Measurements from ENCODE around the gene PLD1. TPM values are rescaled to one million over a fixed set of nuclear protein-coding genes. Genes with fewer than 3 reads are reported as not detected.

Gene PLD1
- total and polyA plus RNA-seq, 4 donors = 4.9 to 31.5 (median 18.6) TPM

DNA sequence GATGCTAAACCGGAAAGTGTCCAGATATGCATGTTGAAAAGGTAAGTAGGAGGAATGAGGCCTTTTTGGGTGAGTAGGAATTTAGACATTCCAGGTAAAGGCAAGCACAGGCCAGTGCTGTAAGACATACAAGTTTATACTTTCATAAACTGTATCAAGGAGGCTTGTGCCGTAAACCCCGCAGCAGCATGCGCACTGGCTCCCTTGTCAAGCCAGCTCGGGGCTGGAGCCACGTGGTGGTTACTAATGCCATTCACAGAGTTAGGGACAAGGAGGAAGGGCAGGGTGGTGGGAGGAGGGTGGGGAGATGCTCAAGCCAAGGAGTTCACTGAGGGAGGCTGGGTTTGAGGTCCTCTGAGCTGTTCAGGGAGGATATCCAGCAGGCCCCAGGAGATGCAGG is 35.8 kb downstream of the PLD1 start:
- Histone ChIP-seq H3K36me3 (ENCODE audit: control insufficient read depth in 4 of 4, insufficient read depth in 3 of 4, low read depth in 1 of 4, low read length in 3 of 4) (no peaks in the 10 kb centered on the region), H3K4me1 (ENCODE audit: control insufficient read depth in 4 of 4, insufficient read depth in 4 of 4, low read length in 3 of 4) (peaks cover 4 to 30% (median 13%) of the 10 kb centered on the region in 4 donors), H3K9me3 (ENCODE audit: control insufficient read depth in 4 of 4, low read length in 3 of 4) (no peaks in the 10 kb centered on the region), H3K9ac (ENCODE audit: low read depth in 1 of 2, low read length in 2 of 2) (no peak overlapping the region), H3K27me3 (ENCODE audit: control insufficient read depth in 4 of 4, insufficient read depth in 4 of 4, low read length in 3 of 4) (no peaks in the 10 kb centered on the region), H3K27ac (ENCODE audit: low read depth in 1 of 2, low read length in 2 of 2) (no peak overlapping the region), H3K4me3 (ENCODE audit: low read depth in 1 of 3, low read length in 3 of 3) (no peak overlapping the region)
- no peak for TF ChIP-seq TAF1 (conservative IDR thresholded peaks at IDR 0.05)
- TF ChIP-seq, protein P1, sequence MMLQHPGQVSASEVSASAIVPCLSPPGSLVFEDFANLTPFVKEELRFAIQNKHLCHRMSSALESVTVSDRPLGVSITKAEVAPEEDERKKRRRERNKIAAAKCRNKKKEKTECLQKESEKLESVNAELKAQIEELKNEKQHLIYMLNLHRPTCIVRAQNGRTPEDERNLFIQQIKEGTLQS (IDR thresholded peaks at IDR 0.05) = no peak
- TF ChIP-seq NR2F2 (IDR thresholded peaks at IDR 0.05) = no peak
- no peak for TF ChIP-seq JUND (IDR thresholded peaks at IDR 0.05)
- no peak for TF ChIP-seq HNF4G (IDR thresholded peaks at IDR 0.05)
- TF ChIP-seq RXRA (IDR thresholded peaks at IDR 0.05) = no peak
- no peak for TF ChIP-seq HNF4A (conservative IDR thresholded peaks at IDR 0.05)
- TF ChIP-seq YY1 (IDR thresholded peaks at IDR 0.05) = no peak
- TF ChIP-seq FOXA2 (IDR thresholded peaks at IDR 0.05) = no peak
- no peak for TF ChIP-seq GABPA (IDR thresholded peaks at IDR 0.05 in 1 of 2, conservative IDR thresholded peaks at IDR 0.05 in 1 of 2)
- no peak for TF ChIP-seq SP1 (IDR thresholded peaks at IDR 0.05)
- no peak for TF ChIP-seq MAX (IDR thresholded peaks at IDR 0.05)
- TF ChIP-seq RAD21 (IDR thresholded peaks at IDR 0.05) = no peak
- no peak for TF ChIP-seq FOXA1 (IDR thresholded peaks at IDR 0.05)
- no peak for TF ChIP-seq ZBTB33 (IDR thresholded peaks at IDR 0.05)
- no peak for TF ChIP-seq EGR1 (IDR thresholded peaks at IDR 0.05; ENCODE audit: low read depth in 2 of 2)
- TF ChIP-seq REST (IDR thresholded peaks at IDR 0.05) = no peak
- TF ChIP-seq CTCF (IDR thresholded peaks at IDR 0.05; ENCODE audit: low read depth, low read length, missing input control) = no peak
- no peak for DNase-seq (ENCODE audit: low spot score)
- WGBS = 87% methylated on average over 6 of the region's 6 CpGs
